Measurements from ENCODE around the gene OSBPL10.

OSBPL10 gene

DNA sequence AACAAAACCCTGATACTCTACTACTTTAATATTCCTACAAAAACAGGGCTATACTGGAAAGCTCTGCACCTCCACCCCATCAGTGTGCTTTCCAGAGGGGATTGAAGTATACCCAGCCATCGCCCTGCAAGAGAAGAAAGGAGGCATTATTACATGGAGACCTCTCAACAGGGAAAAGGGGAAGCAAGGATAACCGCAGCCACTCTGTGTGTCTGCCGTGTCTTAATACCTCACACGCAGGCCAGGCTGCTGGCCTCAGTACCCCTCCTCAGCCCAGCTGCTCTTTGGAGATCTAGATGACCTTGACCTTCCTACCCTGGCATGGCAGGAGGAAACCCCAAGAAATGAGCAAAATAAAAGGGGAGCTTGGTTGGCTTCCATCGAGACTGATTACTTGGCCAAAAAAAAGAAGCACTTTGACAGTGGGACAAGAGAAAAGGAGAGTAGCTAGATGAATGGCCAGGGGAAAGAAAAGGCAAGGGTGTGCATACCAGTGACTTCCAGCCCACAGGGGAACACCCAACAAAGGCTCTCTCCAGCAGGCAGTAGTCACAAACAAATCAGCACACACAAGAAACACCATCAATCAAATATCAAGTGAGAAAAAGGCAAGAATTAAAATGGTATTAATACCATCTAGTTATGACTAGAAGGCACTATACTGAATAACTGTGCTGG lies 318.9 kb downstream of the OSBPL10 start:
- DNase-seq (ENCODE audit: low read depth): no peak

GRCh38 chr3:31661286-31661685 lies 319.8 kb downstream of the OSBPL10 start:
- DNase-seq (ENCODE audit: low read depth): no peak

GRCh38 chr3:31659246-31659645 lies 321.8 kb downstream of the OSBPL10 start:
- DNase-seq (ENCODE audit: low read depth): no peak

DNA sequence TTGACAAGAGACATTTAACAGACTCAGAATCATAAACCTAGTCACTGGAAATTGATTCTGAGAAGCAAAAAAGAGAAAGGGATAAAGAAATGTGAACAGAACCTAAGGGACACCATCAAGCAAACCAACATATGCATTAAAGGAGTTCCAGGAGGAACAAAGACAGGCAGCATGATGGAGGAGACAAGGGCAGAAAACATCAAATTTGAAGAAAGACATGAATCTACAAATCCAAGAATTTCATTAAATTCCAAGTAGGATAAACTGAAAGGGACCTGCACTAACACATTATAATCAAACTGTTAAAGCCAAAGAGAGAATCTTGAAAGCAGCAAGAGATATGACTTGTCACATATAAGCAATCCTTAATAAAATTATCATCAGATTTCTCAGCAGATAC lies 326.1 kb downstream of the OSBPL10 start:
- DNase-seq (ENCODE audit: low read depth): no peak

DNA sequence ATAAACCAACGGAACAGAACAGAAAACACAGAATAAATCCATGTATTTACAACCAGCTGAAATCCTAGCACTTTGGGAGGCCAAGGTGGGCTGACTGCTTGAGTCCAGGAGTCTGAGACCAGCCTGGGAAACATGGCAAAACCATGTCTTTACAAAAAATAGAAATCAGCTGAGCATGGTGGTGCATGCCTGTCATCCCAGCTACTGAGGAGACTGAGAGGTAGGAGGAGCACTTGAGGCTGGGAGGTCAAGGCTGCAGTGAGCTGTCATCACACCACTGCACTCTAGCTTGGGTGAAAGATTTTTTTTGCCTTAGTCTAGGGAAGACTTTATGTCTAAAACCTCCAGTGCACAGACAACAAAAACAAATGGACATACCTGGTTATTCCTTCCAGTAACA lies 327.6 kb downstream of the OSBPL10 start:
- no peak for DNase-seq (ENCODE audit: low read depth)

DNA sequence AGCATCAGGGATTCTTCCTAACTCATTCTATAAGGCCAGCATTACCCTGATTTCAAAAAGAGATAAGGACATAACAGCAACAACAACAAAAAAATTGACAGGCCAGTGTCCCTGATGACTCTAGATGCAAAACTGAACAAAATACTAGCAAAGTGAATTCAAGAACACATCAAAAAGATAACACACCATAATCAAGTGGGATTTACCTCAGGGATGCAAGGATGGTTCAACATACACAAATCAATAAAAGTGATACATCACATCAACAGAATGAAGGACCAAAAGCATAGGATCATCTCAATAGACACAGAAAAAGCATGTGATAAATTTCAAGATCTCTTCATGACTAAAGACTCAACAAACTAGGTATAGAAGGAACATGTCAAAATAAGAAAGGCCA lies 328.8 kb downstream of the OSBPL10 start:
- no peak for DNase-seq (ENCODE audit: low read depth)

DNA sequence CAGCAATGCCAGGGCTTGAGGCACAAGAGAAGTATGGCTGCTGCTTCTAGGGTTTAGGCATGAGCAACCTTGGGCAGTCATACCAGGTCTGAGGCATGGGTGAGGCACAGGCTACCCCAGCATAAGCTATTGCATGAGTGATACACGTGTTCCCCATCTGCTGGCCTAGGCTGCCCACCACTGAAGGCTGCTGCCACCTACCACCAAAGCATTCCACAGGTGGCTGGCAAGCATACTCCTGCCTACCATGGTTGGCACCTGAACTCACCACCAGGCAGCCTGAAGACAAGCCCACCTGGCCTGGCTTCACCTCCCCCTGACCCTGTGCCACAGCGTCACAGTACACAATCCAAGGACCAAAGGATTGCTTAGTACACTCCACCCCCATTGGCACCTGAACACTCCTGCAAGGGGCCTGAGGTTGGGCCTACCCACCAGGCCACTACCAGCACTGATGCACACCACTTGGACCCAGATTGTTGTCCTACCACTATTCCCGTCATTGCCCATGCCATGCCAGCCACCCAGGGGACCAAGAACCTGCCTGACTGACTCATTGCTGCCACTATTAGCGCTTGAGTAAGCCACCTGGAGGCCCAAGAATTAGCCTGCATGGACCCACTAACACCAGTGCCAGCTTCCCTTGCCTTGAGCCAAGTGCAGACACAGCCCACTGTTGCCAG lies 332.6 kb downstream of the OSBPL10 start:
- no peak for DNase-seq (ENCODE audit: low read depth)

GRCh38 chr3:31645256-31645655 lies 335.8 kb downstream of the OSBPL10 start:
- no peak for DNase-seq (ENCODE audit: low read depth)

- no peak for DNase-seq (ENCODE audit: low read depth)
Measured at GRCh38 chr3:31639828-31640227, 341.2 kb downstream of the OSBPL10 start.

DNA sequence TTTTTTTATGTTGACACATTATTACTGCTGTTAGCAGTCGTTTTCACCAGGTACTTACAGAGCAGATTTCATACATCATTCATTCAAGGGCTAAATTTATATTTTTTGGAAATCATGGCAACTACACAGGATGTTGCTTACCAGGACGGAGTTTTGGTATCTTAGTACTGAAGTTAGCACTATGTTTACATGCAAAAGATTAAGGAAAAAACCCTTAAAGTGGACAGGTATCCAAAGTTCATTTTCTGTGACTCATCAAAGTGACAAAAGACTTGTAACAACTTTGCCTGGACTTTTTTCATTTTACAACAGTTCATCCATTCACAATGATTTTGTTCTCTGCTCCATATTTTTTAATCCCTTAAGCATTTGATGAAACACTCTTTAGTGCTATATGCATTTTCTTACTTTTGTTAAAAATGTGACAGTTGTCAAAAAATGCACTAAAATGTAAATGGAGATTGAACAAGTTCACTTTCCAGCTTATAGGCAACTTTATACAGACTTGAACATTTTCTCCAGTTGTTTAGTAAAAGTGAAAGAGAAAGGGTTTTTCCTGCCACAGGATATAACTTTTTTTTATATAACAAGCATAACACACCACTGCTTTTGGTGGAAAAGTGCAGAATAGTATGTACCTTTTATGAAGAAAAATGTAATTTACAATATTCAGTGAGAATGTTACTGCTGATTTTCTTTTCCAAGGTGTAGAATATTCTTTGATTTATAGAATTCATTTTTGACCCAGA lies 344.2 kb downstream of the OSBPL10 start:
- DNase-seq (ENCODE audit: low read depth): no peak

- DNase-seq (ENCODE audit: low read depth): no peak
Measured at GRCh38 chr3:31636049-31636448, 345.0 kb downstream of the OSBPL10 start.

- no peak for DNase-seq (ENCODE audit: low read depth)
Measured at GRCh38 chr3:31635545-31635944, 345.5 kb downstream of the OSBPL10 start.

- no peak for DNase-seq (ENCODE audit: low read depth)
Measured at GRCh38 chr3:31634476-31634875, 346.6 kb downstream of the OSBPL10 start.

DNA sequence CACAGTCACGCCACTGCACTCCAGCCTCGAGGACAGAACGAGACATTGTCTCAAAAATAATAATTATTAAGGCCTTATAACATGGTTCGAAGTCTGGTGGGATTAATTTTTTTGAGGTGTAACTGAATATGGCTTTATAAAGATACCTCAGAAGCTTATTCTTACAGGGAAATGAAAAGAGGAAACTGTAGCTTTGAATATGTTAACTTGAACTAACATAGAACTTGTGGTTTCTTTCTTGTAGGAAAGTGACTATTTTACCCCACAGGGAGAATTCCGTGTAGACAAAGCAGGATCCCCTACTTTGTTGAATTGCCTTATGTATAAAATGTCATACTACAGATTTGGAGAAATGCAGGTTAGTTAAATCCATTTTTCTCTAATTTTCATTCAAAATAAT lies 352.0 kb downstream of the OSBPL10 start:
- DNase-seq (ENCODE audit: low read depth): no peak

DNA sequence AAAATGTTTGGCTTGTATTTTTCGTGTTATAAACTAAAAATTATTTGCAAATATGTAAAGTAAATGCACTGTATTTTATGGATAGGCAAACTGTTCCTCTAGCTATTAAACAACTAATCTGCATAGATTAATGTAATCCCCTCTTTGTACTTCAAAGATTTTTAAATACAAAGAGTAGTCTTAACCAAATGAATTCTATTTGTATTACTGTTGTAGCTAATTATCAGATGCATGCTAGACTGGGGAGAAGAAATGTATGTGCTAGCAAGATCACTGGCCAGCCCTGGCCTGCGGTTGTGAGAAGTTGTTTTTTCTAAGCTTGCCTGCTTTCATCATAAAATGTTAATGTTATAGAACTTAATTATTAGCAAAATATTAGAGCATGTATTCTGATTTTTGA lies 355.7 kb downstream of the OSBPL10 start:
- DNase-seq (ENCODE audit: low read depth): no peak

DNA sequence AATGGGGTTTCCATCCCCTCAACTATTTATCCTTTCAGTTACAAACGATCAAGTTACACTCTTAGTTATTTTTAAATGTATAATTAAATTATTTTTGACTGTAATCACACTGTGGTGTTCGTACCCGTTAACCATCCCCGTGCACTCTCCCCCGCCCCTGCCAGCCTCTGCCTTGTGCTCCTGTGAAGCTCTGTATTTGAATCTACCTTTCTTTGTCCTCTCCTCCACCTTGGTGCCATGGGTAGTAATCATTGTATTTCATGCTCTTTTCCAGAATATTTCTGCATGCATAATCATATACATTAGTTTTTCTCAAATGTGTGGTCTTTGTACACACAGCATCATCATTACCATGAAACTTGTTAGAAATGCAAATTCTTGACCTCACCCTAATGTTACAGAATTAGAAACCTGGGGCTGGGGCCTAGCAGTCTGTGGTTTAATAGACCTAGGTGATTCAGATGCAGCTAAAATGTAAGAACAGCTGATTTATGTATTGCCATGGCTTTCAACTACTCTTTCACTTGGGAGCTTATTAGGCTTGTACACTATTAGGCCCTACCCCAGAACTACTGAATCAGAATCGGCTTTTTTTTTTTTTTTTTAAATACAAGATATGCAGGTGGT lies 356.9 kb downstream of the OSBPL10 start:
- no peak for DNase-seq (ENCODE audit: low read depth)

DNA sequence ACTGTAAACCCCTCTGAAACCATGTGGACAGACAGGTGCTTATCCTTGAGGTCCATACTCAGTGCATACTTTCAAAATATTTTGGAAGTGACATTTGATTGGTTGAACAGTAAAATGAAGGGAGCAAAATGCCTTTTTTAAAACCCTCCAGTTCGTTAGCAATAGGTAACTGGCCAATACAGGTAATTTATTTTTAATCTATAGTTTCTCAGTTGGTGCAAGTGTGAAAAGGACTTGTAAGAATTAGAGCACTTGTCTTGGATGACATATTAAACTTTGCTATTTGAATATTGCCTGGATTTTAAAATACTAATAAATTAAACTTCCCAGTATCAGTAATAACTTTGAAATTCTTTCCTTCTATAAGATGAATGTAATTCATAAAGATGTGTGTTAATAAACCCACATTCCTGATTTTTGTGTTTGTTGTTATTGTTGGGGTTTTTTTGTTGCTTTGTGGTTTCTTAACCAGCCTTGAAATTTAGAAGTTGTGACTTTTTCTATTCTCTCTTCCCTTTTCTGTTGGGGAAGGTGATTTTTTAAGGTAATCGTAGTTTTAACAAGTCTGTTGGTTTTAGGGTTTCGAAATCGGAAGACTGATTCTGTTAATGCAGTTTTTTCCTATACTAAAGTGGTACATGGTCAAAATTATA lies 358.3 kb downstream of the OSBPL10 start:
- DNase-seq (ENCODE audit: low read depth): no peak

GRCh38 chr3:31621314-31621713 lies 359.7 kb downstream of the OSBPL10 start:
- DNase-seq (ENCODE audit: low read depth): no peak

- DNase-seq (ENCODE audit: low read depth): no peak
Measured at GRCh38 chr3:31620656-31621055, 360.4 kb downstream of the OSBPL10 start.

- DNase-seq (ENCODE audit: low read depth): no peak
Measured at GRCh38 chr3:31616711-31617110, 364.4 kb downstream of the OSBPL10 start.

- no peak for DNase-seq (ENCODE audit: low read depth)
Measured at GRCh38 chr3:31615071-31615875, 365.8 kb downstream of the OSBPL10 start.
